ENCODE data around the gene SUPT4H1.

The SUPT4H1 gene

DNA sequence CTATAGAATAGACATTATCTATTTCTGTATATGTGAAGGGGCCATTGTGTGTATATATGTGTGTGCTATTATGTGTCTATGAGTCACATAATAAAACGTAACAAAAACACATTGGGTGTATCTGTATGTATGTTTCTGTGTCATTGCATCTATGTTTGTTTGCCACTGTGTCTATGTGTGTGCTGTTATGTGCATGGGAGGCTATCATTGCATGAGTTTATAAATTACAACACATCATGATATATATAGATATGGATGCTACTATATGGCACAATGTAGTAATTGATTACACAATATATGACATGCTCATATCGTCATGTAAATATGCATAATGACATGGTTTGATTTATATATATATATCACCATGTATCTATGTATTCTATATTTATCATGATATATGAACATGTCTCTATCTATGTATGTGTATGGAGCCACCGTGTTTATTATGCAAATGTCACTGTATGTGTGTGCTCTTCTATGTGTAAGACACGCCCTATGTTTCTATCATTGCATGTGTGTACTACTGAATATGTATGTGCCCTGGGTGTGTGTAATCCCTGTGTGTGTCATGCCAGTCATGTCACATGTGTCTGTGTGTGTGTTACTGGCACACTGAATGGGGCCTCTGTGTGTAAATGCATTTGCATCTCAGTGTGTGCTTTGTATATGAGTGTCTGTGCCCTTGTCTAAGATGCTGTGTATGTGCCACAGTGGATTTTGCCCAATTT is 22.0 kb downstream of the SUPT4H1 start:
- peak in 1 of 2 donors; percentile 45 for DNase-seq (ENCODE audit: low read depth in 2 of 2)

DNA sequence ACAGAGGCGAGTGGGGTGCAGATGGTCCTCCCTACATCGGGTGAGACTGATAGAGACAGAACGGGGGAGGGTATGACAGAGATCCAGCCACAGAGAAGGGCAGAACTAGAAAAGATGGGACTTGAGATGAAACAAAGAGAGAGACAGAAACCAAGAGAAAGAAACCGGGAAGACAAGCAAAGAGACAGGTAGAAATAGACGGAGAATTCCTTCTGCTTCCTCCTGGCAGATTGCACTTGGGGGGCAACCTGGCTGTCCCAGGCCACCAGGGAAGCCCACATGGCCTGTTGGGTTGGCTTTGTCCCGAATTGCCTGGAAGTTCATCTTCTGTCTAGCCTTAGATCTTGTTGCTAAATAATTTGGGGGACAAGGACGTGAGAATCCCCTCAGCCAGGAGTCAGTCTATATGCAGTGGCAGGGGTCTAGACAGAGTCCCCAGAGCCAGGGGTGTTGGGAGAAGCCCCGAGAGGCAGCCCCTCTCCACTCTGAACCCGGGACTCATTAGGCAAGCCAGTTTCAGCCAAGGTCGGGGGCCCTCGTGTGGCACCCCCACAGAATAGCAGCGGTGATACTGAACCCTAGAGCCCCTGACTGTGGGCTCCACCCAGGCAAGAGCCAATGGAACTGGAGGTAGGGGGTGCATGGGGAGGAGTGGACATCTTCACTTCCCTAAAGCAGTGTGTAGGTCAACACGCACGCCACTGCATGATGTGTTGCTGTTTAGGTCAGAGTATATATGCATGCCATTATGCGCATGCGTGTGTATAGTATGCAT is 22.8 kb downstream of the SUPT4H1 start:
- peak; percentile 84 to 86 for DNase-seq (ENCODE audit: low read depth in 2 of 2)

- DNase-seq (ENCODE audit: low read depth in 2 of 2): peak; percentile 84 to 85
Observed at GRCh38 chr17:58328195-58329034, 23.6 kb downstream of the SUPT4H1 start, which contains the start of gene TSPOAP1. TSPOAP1 (minus strand) TSS chr17:58328795; CDS start chr17:58327920, 875 bp downstream.

GRCh38 chr17:58327363-58328194 is 24.4 kb downstream of the SUPT4H1 start:
- DNase-seq (ENCODE audit: low read depth in 2 of 2): no peak

- DNase-seq (ENCODE audit: low read depth in 2 of 2): no peak
Observed at GRCh38 chr17:58326609-58327362, 25.2 kb downstream of the SUPT4H1 start.

DNA sequence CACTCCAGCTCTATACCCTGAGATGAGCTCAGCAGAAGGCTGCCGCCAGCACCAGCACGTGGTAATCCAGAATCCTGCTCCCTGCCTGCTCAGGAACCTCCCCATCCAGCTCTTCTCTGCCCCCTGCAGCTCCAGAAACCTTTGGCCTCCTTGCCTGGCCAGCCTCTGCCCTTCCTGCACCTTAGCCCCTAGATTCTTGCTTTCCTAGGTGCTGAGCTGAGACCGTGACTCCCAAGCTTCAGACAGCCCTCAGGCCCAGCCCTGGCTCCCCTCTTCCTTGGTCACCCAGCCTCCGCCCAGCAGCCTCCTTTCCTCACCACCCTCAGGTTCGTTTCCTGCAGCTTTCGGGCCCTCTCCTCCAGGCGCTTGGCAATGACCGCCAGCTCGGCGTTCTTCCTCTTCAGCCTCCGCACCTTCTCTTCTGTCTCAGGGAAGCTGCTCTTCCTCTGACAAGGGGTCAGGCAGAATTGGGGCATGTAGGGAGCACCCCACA is 26.0 kb downstream of the SUPT4H1 start:
- no peak for DNase-seq (ENCODE audit: low read depth in 2 of 2)

GRCh38 chr17:58325289-58325726 is 26.7 kb downstream of the SUPT4H1 start:
- no peak for DNase-seq (ENCODE audit: low read depth in 2 of 2)

- DNase-seq (ENCODE audit: low read depth in 2 of 2): no peak
Observed at GRCh38 chr17:58324409-58325288, 27.4 kb downstream of the SUPT4H1 start.

GRCh38 chr17:58324056-58324408 is 28.0 kb downstream of the SUPT4H1 start:
- DNase-seq (ENCODE audit: low read depth in 2 of 2): no peak

DNA sequence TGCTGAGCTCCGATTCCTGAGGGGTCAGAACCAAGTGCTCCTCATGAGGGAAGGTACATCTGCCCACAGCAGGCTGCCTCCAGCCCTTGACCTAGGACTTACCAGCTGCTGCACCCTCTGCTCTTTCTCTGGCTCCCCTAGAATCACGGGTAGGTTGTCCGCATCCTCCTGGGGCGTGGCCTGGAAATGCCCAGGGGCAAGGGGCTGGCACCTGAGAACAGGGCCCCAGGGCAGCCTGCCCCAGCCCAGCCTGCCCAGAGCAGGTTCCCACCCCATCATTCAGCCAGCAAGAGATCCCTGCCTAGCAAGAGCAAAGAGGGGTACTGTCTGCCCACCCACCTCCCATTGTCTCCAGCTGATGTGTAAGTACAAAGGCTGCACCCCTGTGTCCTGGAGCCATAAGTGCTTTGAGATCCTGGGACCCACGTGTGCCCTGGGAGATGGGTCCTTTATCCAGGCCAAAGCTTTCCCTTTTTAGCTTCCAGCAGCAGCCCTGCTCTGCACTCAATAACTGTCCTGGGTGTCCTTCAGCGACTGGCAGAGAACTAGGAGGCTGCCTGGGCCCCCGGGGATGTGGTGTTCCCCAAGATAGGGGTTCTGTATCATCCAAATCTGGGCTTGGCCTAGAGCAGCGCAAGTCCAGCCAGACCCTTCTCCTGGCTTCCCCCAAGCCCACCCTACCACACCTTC is 28.5 kb downstream of the SUPT4H1 start:
- DNase-seq (ENCODE audit: low read depth in 2 of 2): no peak

- DNase-seq (ENCODE audit: low read depth in 2 of 2): no peak
Observed at GRCh38 chr17:58322581-58323185, 29.3 kb downstream of the SUPT4H1 start.

GRCh38 chr17:58321571-58322525 is 30.2 kb downstream of the SUPT4H1 start:
- DNase-seq (ENCODE audit: low read depth in 2 of 2): no peak

- no peak for DNase-seq (ENCODE audit: low read depth in 2 of 2)
Observed at GRCh38 chr17:58320570-58321323, 31.3 kb downstream of the SUPT4H1 start.

DNA sequence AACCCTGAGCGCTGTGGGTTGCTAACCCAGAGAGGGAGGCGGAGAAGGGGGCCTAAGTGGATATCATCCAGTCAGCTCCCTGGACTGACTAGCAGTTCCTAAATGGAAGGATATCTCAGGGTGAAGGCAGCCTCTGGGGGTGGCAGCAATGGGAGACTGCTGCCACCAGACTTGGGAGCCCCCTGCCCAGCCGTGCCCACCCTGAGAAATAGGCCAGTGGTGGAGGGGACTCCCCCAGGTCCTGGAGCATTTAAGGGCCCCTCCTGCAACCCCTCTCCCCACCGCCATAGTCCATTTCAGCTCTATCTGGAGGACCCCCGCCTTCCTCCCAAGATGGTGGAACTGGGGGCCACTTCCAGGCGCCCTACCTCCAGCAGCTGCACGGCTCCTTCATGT is 31.8 kb downstream of the SUPT4H1 start:
- DNase-seq (ENCODE audit: low read depth in 2 of 2): no peak

- no peak for DNase-seq (ENCODE audit: low read depth in 2 of 2)
Observed at GRCh38 chr17:58319173-58320162, 32.5 kb downstream of the SUPT4H1 start.

Data from stimulated activated CD8-positive, alpha-beta memory T cell treated with anti-CD3 and anti-CD28 coated beads, Interleukin-15, amount 100 ng/mL, for 48 hours (primary cell).